HG03064 (cell line): Measurements from ENCODE around the gene SRGAP2C.
"Not testable (repeated sequence)": the region's sequence is repeated elsewhere in the genome, so short reads cannot be mapped to it uniquely, and the experiment has no call there.

Experiments used
- ATAC-seq: cut with Tn5 transposase; IDR thresholded peaks from one replicate; pipeline ENCODE4 v1.9.1; 2021; ENCODE audit warnings: low read depth; ENCODE audit not compliant: unreplicated experiment

Gene SRGAP2C

GRCh38 chr1:121317491-121318468 is 133.0 kb downstream of the SRGAP2C start:
- ATAC-seq, result not testable (repeated sequence)

- not testable (repeated sequence) for ATAC-seq
These were observed 133.9 kb downstream of the SRGAP2C start for GRCh38 chr1:121318687-121319086.

GRCh38 chr1:121321660-121322059 is 136.9 kb downstream of the SRGAP2C start:
- not testable (repeated sequence) for ATAC-seq

GRCh38 chr1:121324726-121325125 is 140.0 kb downstream of the SRGAP2C start:
- ATAC-seq, result not testable (repeated sequence)

- ATAC-seq, result not testable (repeated sequence)
These were observed 147.4 kb downstream of the SRGAP2C start for GRCh38 chr1:121332141-121332540.

- not testable (repeated sequence) for ATAC-seq
These were observed 148.1 kb downstream of the SRGAP2C start for GRCh38 chr1:121332599-121333562.

- ATAC-seq, result not testable (repeated sequence)
These were observed 153.2 kb downstream of the SRGAP2C start for GRCh38 chr1:121337958-121338357.

GRCh38 chr1:121339611-121340010 is 154.8 kb downstream of the SRGAP2C start:
- not testable (repeated sequence) for ATAC-seq

GRCh38 chr1:121343311-121343906 is 158.6 kb downstream of the SRGAP2C start:
- not testable (repeated sequence) for ATAC-seq

GRCh38 chr1:121344355-121344754 is 159.6 kb downstream of the SRGAP2C start:
- ATAC-seq, result not testable (repeated sequence)

GRCh38 chr1:121346654-121347053 is 161.9 kb downstream of the SRGAP2C start:
- ATAC-seq, result not testable (repeated sequence)

GRCh38 chr1:121347476-121347875 is 162.7 kb downstream of the SRGAP2C start:
- not testable (repeated sequence) for ATAC-seq

- ATAC-seq, result not testable (repeated sequence)
These were observed 163.3 kb downstream of the SRGAP2C start for GRCh38 chr1:121348115-121348514.

- not testable (repeated sequence) for ATAC-seq
These were observed 164.7 kb downstream of the SRGAP2C start for GRCh38 chr1:121349332-121349967.

- ATAC-seq, result not testable (repeated sequence)
These were observed 171.1 kb downstream of the SRGAP2C start for GRCh38 chr1:121355711-121356420.

GRCh38 chr1:121356819-121357218 is 172.0 kb downstream of the SRGAP2C start:
- not testable (repeated sequence) for ATAC-seq

- ATAC-seq, result not testable (repeated sequence)
These were observed 175.8 kb downstream of the SRGAP2C start for GRCh38 chr1:121360531-121360930.

GRCh38 chr1:121361451-121362233 is 176.9 kb downstream of the SRGAP2C start:
- not testable (repeated sequence) for ATAC-seq
